CD4-positive, alpha-beta T cell (primary cell): ENCODE measurements around the gene ZNF22. TPM values are rescaled to one million over a fixed set of nuclear protein-coding genes. Genes with fewer than 3 reads are reported as not detected.

ENCODE experiments used
- ATAC-seq: fragments of 200-7000 bp; cut with Tn5 transposase; one replicate; pipeline ENCODE4 v1.10.0; 2022; ENCODE audit warnings: mild to moderate bottlenecking; ENCODE audit not compliant: poor library complexity
- CTCF ChIA-PET: fragments of 350-600 bp; sonication (Branson Sonifier 250); formaldehyde crosslinking; loops from one replicate; lab custom pipeline; 2021; ENCODE audit warnings: antibody characterized with exemption, inconsistent platforms; lab: Charles Lee
- POLR2A ChIA-PET: fragments of 350-600 bp; sonication (Branson Sonifier 250); formaldehyde crosslinking; loops from one replicate; lab custom pipeline; 2021; ENCODE audit warnings: antibody characterized with exemption, inconsistent platforms; lab: Charles Lee
- DNase-seq, 14 experiments: peaks; one replicate each; pipeline ENCODE4 v3.0.0-alpha.2; 2013 to 2020; ENCODE audit warnings: mixed read lengths in 2 of 14
- H3K27ac ChIP-seq, 2 donors: one replicate each; pipeline versions ENCODE4 v1.5.1 to v1.7.0; 2013; ENCODE audit warnings: low read length in 2 of 2, low read depth in 1 of 2, mild to moderate bottlenecking in 1 of 2
- H3K27me3 ChIP-seq, 2 experiments: 1 replicate in 1 of 2; 2 replicates in 1 of 2; pipeline versions ENCODE4 v1.6.1 to v1.7.0; 2013; ENCODE audit warnings: low read length in 2 of 2, control low read depth in 1 of 2, mild to moderate bottlenecking in 1 of 2, moderate library complexity in 1 of 2; ENCODE audit not compliant: insufficient read depth in 2 of 2, control insufficient read depth in 1 of 2
- H3K36me3 ChIP-seq: one replicate; pipeline ENCODE4 v1.6.1; 2013; ENCODE audit warnings: low read length, control low read depth; ENCODE audit not compliant: insufficient read depth
- H3K4me1 ChIP-seq: one replicate; pipeline ENCODE4 v1.6.1; 2013; ENCODE audit warnings: low read length, control low read depth; ENCODE audit not compliant: insufficient read depth
- H3K4me3 ChIP-seq: one replicate; pipeline ENCODE4 v1.5.1; 2013; ENCODE audit warnings: mild to moderate bottlenecking, low read length, moderate library complexity
- H3K9me3 ChIP-seq, 2 experiments: 1 replicate in 1 of 2; 2 replicates in 1 of 2; pipeline versions ENCODE4 v1.6.1 to v1.7.0; 2013; ENCODE audit warnings: low read length in 2 of 2, mild to moderate bottlenecking in 2 of 2, control low read depth in 1 of 2, moderate library complexity in 1 of 2; ENCODE audit not compliant: control insufficient read depth in 1 of 2, insufficient read depth in 1 of 2
- H3K27ac Mint-ChIP-seq: one replicate; pipeline ENCODE4 v1.8.0; 2020; ENCODE audit warnings: mixed read lengths
- H3K27me3 Mint-ChIP-seq: one replicate; pipeline ENCODE4 v1.8.0; 2021; ENCODE audit warnings: mixed read lengths
- H3K36me3 Mint-ChIP-seq: one replicate; pipeline ENCODE4 v1.8.0; 2021; ENCODE audit warnings: low read depth, mixed read lengths
- H3K4me1 Mint-ChIP-seq: one replicate; pipeline ENCODE4 v1.8.0; 2021; ENCODE audit warnings: low read depth, mixed read lengths
- H3K4me3 Mint-ChIP-seq: one replicate; pipeline ENCODE4 v1.8.0; 2020; ENCODE audit warnings: mild to moderate bottlenecking, mixed read lengths
- H3K9me3 Mint-ChIP-seq: one replicate; pipeline ENCODE4 v1.8.0; 2020; ENCODE audit warnings: mixed read lengths
- intact Hi-C, 2 experiments: fragments of 100-400 bp; cut with DNase I in 1 of 2; cut with micrococcal nuclease in 1 of 2; formaldehyde crosslinking; loops; one replicate each; pipeline versions ENCODE4 v1.15.1 to v1.9.0; 2023 to 2025; cut with DNase I, micrococcal nuclease
- total RNA-seq, 174 experiments: library from RNA in 2 of 174; stranded (reverse) in 2 of 174; gene quantifications; one replicate each; pipeline ENCODE4 v1.2.3 and lab custom pipeline; 2021 to 2026
- TF ChIP-seq, protein P1 (sequence below): fragments of 200-600 bp; IDR thresholded peaks from one replicate; pipeline ENCODE4 v1.8.0; 2022; ENCODE audit warnings: antibody characterized with exemption, mild to moderate bottlenecking

Gene ZNF22
- total RNA-seq, 2 experiments from 2014 or later: 14.1 to 15.3 TPM

DNA sequence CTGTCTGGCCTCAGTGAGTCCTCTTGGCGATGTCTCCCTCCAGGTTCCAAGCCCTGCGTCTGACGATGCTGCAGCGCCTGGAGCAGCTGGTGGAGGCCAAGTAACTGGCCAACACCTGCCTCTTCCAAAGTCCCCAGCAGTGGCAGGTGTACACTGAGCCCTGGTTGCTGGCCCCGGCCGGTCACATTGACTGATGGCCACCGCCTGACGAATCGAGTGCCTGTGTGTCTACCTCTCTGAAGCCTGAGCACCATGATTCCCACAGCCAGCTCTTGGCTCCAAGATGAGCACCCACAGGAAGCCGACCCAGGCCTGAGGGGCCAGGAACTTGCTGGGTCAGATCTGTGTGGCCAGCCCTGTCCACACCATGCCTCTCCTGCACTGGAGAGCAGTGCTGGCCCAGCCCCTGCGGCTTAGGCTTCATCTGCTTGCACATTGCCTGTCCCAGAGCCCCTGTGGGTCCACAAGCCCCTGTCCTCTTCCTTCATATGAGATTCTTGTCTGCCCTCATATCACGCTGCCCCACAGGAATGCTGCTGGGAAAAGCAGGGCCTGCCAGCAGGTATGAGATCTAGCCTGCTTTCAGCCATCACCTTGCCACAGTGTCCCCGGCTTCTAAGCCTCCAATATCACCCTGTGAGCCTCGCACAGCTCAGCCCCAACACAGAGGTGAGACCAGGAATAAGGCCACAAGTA is 7.3 kb upstream of the ZNF22 start:
- ATAC-seq (no peak), DNase-seq (no peak)
- Mint-ChIP-seq H3K4me1 (peaks cover 15% of the 10 kb centered on the region), H3K27me3 (no peaks in the 10 kb centered on the region), H3K36me3 (no peaks in the 10 kb centered on the region), H3K4me3 (no peak overlapping the region), H3K9me3 (no peaks in the 10 kb centered on the region), H3K27ac (no peak overlapping the region)
- H3K4me1 ChIP-seq: peaks cover 19% of the 10 kb centered on the region
- ChIA-PET POLR2A (no interaction called here), CTCF (interaction anchor here (0.9 kb wide), 1 partner anchor 18 kb away, joined by 3 read pairs; no protein-coding TSS in a partner anchor)
- no peaks in the 10 kb centered on the region for H3K27me3 ChIP-seq
- no peak overlapping the region for H3K27ac ChIP-seq
- H3K4me3 ChIP-seq: no peak overlapping the region
- TF ChIP-seq, protein P1, sequence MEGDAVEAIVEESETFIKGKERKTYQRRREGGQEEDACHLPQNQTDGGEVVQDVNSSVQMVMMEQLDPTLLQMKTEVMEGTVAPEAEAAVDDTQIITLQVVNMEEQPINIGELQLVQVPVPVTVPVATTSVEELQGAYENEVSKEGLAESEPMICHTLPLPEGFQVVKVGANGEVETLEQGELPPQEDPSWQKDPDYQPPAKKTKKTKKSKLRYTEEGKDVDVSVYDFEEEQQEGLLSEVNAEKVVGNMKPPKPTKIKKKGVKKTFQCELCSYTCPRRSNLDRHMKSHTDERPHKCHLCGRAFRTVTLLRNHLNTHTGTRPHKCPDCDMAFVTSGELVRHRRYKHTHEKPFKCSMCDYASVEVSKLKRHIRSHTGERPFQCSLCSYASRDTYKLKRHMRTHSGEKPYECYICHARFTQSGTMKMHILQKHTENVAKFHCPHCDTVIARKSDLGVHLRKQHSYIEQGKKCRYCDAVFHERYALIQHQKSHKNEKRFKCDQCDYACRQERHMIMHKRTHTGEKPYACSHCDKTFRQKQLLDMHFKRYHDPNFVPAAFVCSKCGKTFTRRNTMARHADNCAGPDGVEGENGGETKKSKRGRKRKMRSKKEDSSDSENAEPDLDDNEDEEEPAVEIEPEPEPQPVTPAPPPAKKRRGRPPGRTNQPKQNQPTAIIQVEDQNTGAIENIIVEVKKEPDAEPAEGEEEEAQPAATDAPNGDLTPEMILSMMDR: no peak
- H3K36me3 ChIP-seq: no peaks in the 10 kb centered on the region
- intact Hi-C loops: no loop called here
- no peaks in the 10 kb centered on the region for H3K9me3 ChIP-seq

DNA sequence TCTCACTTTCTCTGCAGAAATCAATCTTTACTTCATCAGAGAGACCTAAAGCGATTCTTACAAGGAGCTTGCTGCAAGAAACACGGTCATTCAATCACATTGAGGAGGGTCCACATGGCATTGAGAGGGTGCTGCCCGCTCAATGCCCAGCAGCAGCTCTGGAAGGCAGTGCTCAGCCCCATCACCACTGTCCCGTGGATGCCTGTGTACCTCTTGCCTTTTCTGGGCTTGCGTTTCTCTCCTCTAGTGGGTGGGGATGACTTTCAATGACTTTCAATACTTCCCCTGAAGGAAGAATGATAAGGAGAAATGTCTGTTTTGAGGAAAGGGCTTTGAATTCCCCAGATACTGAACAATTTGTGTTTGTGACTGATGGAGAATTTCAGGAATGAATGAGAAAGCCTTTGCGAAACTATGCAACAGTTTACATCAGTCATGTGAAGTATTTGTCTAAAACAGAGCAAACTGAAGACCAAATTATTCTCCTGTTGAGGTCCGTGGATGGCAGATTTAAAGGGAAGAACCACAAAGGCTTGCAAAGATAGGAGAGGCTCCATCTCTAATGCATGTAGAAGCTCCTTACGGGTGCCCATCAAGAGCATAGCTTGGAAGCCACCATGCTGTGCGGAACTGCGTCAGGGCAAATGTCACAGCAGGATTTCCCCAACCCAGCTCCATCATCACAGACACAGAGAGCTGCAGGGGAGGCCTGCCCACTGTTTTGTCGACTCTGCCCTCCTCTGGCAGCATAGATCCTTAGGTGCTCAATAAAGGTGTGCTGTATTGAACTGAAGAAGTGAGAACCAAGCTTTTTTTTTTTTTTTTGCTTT is 6.6 kb upstream of the ZNF22 start:
- Mint-ChIP-seq H3K4me3 (no peak overlapping the region), H3K27me3 (no peaks in the 10 kb centered on the region), H3K9me3 (no peaks in the 10 kb centered on the region), H3K36me3 (no peaks in the 10 kb centered on the region), H3K27ac (no peak overlapping the region), H3K4me1 (peaks cover 15% of the 10 kb centered on the region)
- H3K27ac ChIP-seq: no peak overlapping the region
- TF ChIP-seq, protein P1: no peak
- H3K9me3 ChIP-seq: no peaks in the 10 kb centered on the region
- ChIA-PET POLR2A (no interaction called here), CTCF (interaction anchor here (0.9 kb wide), 1 partner anchor 19 kb away, joined by 3 read pairs; no protein-coding TSS in a partner anchor)
- no peak for DNase-seq
- no peak overlapping the region for H3K4me3 ChIP-seq
- H3K36me3 ChIP-seq: no peaks in the 10 kb centered on the region
- no peak for ATAC-seq
- H3K27me3 ChIP-seq: no peaks in the 10 kb centered on the region
- H3K4me1 ChIP-seq: peaks cover 19% of the 10 kb centered on the region
- intact Hi-C loops: no loop called here

DNA sequence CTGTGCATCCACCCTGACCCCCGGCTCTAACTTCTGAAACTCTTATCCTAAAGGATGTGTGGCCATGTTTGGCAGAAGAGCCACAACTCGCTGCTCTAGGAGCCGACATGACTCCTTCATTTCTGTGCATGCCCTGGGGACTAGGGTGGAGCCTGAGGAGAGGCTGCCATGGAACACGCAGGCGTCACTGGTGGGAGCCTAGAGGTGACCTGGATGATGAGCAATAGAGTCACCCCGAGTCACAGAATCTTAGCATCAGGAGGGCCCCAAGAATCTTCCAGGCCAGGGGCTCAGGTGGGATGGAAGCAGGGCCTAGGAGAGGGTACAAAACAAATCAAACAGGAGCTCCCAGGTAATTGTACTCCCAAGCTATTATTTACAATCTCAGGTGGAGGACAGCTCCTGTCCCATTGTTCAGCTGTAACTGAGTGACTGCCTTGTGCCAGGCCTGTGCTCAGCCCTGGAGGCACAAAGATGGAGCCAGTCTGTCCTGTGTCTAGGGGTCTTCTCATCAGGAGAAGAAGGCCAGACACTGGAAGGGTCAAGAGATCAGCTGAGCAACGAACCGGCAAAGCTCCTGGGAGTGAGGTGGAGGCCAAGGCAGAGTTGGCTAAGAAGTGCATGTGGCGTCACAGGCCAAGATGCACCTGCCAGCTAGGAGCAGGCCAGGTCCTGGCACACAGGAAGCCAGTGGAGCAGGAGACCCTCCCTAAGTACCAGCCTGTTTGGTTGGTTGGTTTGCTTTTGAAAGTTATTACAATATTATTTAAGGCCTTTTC is 5.8 kb upstream of the ZNF22 start:
- H3K4me1 ChIP-seq: peaks cover 19% of the 10 kb centered on the region
- no peaks in the 10 kb centered on the region for H3K27me3 ChIP-seq
- no peak overlapping the region for H3K4me3 Mint-ChIP-seq
- no peak overlapping the region for H3K4me3 ChIP-seq
- H3K27ac ChIP-seq: no peak overlapping the region
- POLR2A ChIA-PET: interaction anchor here (1.2 kb wide), 1 partner anchor 36 kb away, joined by 3 read pairs; the partner anchor contains the start of gene RASSF4
- DNase-seq: no peak
- no peaks in the 10 kb centered on the region for H3K27me3 Mint-ChIP-seq
- CTCF ChIA-PET: no interaction called here
- H3K9me3 Mint-ChIP-seq: no peaks in the 10 kb centered on the region
- no peaks in the 10 kb centered on the region for H3K36me3 Mint-ChIP-seq
- intact Hi-C loops: no loop called here
- no peaks in the 10 kb centered on the region for H3K9me3 ChIP-seq
- peaks cover 18% of the 10 kb centered on the region for H3K4me1 Mint-ChIP-seq
- peak overlapping the region; percentile 3 for H3K27ac Mint-ChIP-seq
- ATAC-seq: no peak
- no peaks in the 10 kb centered on the region for H3K36me3 ChIP-seq
- TF ChIP-seq, protein P1: no peak
